Left hindlimb (tissue), 1 donor: Measurements from ENCODE around the gene LFNG.
"Not testable (repeated sequence)": the region's sequence is repeated elsewhere in the genome, so short reads cannot be mapped to it uniquely, and the experiment has no call there.

Experiments
- DNase-seq: peaks from one replicate; pipeline ENCODE4 v3.0.0-alpha.2; 2018

Gene LFNG

DNA sequence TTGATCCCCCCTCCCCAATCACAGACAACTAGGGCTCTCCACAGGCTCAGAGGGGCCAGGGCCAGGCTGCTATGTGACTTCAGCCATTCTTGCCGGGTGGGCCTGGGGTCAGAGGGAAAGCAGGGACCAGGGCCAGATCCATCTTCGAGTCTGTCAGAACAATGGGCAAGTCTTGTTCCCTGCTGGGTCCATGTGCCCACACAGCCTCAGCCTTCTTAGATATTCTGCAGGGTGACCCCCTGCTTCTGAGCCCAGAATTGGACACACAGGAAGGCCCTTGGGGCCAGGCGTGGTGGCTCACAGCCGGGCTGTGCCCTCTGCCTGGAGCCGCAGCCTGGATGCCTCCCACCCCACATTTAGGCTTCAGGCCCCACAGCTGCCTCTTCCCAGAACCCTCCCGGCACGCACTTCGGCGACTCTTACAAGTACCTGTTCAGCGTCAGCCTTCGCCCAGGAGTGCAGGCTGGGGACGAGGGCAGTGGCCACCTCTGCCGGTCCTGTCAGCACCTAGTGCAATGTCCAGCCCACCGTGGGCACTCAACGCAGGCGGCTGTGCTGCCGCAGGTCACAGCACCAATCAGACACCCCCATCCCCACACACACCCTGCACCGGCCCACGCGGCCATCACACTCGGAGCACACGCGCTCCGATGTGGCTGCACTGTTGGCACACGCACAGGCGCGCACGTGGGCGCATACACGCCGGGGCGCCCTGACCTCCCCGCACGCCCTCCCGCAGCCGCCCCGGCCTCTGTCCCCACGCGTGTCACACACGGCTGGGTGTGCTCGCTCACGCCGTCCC, 11.6 kb downstream of the LFNG start:
- peak; percentile 32 for DNase-seq

DNA sequence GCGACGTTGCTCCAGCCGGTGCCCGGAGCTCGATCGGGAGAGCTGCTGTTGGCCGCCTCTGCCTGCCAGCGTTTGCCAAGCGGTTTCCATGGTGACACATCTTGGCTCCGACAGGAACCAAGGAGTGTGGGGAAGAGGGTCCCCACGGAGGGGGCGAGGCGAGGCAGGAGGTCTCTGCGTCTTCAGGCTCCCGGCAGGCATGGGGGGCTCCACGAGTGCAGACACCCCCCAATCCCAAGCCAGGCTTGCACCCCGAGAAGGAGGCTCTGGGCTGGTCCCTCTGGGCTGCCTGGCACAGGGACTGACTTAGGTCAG, 12.2 kb downstream of the LFNG start:
- DNase-seq = peak; percentile 45

DNA sequence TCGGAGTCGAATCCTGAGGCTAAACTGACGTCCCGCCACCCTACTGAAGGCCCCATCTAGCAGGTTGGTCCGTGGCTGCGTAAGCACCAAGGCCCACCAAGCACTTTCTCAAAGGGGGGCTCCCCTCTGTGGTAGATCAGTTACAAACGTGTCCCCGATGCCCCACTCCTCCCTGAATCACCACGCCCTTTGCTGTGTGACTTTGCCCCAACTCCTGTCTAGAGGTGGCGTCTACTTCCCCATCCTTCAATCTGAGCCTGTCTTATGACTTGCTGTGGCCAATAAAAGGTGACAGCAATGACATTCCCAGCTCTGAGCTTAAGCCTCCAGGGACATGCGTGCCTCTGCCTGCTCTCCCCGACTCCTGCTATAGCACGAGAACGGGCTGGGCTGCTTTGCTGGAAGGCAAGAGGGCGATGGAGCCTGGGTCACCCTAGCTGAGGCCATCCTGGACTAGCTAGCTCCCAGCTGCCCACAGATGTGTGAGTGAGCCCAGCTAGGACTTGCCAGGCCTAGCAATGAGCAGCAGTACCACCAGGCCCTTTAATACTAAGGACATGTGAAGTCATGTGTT, 12.7 kb downstream of the LFNG start:
- peak; percentile 9 for DNase-seq

DNA sequence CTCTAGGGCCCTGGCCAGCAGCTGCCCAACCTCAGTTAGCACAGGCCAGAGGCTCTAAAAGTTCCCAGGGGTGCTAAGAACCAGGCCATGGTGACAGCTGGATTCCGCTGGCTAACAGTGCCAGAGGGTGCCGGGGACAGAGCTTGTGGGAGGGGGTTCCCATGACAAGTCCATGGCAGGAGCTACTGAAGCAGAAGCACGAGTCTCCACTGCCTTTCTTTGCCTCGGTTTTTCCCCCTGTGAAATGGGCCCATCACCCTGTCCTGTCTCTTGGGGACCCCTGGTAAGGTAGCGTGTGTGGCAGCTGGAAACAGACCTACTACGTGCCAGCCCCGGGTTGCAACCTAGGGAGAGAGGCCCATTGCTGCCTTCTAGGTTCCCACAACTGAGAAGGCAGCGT, 13.2 kb downstream of the LFNG start:
- not testable (repeated sequence) for DNase-seq

DNA sequence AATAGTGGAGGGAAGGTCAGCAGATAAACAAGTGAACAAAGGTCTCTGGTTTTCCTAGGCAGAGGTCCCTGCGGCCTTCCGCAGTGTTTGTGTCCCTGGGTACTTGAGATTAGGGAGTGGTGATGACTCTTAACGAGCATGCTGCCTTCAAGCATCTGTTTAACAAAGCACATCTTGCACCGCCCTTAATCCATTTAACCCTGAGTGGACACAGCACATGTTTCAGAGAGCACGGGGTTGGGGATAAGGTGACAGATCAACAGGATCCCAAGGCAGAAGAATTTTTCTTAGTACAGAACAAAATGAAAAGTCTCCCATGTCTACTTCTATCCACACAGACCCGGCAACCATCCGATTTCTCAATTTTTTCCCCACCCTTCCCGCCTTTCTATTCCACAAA, 14.0 kb downstream of the LFNG start:
- not testable (repeated sequence) for DNase-seq

DNA sequence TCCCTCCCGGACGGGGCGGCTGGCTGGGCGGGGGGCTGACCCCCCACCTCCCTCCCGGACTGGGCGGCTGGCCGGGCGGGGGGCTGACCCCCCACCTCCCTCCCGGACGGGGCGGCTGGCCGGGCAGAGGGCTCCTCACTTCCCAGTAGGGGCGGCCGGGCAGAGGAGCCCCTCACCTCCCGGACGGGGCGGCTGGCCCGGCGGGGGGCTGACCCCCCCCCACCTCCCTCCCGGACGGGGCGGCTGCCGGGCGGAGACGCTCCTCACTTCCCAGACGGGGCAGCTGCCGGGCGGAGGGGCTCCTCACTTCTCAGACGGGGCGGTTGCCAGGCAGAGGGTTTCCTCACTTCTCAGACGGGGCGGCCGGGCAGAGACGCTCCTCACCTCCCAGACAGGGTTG, 14.6 kb downstream of the LFNG start:
- DNase-seq = not testable (repeated sequence)

DNA sequence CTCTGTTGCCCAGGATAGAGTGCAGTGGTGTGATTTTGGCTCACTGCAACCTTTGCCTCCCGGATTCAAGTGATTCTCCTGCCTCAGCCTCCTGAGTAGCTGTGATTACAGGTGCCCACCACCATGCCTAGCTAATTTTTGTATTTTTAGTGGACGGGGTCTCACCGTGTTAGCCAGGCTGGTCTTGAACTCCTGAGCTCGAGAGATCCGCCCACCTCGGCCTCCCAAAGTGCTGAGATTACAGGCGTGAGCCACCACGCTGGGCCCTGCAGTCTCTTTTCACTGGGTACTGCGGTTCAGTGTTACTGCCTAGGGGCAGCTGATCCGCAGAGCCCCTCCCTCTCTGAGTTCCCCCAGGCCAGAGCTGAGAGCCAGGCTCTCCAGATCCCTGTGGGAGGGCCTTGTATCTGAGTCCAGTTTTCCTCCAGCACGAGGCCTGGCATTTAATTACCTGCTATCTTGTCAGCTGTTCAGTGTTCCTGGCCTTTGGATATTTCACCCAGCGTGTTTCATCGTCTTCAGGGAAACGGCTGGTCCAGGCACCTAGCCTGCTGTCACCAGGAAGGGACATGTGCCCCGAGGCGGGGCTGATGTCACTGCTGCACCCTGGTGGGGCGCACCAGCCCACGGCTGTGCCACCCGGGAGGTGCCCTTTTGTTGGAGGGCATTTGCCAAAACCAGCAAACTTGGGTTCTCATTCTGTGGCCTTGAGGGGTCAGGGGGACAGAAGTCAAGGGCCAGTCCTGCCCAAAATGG, 16.5 kb downstream of the LFNG start:
- DNase-seq = not testable (repeated sequence)

DNA sequence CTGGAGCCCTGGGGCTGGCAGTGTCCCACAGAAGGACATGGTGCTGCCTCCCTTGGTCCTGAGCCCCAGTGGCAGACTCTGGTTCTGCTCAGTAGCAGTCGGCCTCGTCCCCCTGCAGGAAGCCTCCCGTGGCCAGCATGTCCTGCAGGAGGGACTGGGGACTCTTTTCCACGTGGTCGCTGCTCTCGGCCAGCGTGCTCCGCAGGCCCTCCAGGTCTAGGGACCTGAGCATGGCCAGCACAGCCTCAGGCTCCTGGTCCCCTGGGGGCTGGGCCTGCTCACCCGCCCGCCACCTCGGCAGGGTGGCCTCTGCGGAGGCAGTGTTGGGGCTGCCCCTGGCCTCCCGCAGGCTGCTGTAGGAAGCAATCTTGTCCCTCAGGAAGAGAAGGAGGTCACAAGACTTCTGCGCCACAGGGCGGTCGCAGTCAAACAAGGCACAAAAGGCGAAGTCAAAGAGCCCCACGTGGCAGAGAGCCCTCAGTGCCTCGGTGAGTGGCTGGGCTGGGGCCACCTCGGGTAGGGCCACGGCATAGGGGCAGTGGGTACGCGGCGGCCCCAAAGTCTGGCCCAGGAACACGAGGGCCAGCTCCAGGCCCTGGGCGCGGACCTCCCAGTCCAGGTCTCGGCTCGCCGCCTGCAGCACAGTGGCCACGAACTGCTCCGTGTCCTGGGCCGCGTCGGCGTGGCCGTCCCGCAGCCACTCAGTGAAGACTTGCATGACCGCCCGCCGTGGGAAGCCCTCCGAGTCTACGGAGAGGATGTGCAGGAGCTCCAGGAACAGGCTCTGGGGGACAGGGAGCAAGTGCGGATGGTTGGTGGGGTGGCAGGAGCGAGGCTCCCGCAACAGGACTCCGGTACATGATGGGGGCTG, 18.6 kb downstream of the LFNG start:
- DNase-seq = peak; percentile 23

DNA sequence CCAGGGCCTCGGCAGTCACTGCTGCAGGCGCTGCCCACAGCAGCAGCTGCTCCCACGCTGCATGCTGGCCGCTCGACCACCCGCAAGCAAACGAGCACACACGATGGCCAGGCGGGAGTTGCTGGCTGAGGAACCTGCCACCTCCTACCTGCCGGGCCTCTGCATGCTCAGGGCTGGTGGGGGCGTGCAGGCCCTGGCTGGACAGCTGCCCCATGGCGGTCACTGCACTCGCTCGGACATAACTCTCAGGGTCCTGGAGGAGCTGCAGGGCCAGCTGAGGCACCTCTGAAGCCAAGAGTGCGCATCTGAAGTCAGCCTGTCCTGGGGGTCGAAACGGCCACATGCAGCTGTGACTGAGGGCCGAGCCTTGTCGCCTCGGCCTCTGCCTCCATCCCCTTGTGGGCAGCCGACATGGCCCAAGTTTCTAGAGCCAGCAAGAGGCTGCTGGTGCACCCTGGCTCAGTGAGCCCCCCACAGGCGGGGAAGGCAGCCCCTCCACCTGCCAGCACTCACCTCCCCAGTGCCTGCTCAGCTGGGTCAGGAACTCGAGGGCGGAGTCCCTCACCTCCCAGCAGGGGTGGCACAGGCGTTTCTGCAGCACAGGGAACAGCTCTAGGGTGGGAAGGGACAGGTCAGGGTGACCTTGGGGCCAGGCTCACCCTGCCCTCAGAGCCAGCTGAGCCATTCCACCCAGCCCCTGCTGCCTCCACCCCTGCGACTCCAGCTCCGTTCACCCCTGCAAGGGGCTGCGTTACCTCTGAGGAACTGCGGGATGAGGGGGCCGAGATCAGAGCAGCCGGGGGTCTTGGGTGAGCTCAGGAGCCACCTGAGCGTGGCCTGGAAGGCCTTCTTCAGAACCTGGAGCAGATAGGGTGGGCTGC, 19.7 kb downstream of the LFNG start:
- peak; percentile 26 for DNase-seq

DNA sequence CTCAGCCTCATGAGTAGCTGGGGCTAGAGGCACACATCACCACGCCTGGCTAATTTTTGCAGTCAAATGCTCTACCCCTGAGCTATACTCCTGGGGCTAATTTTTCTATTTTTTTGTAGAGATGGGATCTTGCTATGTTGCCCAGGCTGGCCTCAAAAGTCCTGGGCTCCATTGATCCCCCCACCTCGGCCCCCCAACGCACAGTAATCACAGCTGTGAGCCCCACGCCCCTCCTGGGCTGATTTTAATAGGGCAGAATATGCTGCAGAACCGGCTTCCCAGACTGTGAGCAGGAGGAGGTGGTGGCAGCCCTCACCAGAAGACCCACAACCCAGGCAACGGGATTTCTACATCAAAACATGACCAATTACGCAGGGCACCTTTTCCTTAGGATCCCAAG, 20.6 kb downstream of the LFNG start:
- no peak for DNase-seq

DNA sequence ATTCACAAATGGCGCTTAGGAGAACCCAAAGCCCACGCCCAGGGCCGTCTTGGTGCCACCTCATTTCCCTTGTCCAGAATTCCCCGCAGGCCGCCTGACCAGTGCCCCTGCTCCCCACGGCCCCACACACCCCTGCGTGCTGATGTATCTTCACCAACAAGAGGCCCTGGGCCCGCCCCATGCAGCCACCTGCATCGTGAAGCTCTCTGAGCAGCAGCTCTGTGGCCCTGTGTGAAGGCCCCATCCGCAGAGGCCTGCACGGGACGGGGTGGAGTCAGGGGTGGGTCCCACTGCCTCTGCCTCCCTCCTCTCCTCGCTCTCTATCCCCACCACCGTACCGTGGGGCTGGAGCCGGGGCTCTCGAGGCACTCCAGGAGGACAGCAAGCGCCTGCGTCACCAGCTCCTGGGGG, 21.1 kb downstream of the LFNG start:
- peak; percentile 24 for DNase-seq

DNA sequence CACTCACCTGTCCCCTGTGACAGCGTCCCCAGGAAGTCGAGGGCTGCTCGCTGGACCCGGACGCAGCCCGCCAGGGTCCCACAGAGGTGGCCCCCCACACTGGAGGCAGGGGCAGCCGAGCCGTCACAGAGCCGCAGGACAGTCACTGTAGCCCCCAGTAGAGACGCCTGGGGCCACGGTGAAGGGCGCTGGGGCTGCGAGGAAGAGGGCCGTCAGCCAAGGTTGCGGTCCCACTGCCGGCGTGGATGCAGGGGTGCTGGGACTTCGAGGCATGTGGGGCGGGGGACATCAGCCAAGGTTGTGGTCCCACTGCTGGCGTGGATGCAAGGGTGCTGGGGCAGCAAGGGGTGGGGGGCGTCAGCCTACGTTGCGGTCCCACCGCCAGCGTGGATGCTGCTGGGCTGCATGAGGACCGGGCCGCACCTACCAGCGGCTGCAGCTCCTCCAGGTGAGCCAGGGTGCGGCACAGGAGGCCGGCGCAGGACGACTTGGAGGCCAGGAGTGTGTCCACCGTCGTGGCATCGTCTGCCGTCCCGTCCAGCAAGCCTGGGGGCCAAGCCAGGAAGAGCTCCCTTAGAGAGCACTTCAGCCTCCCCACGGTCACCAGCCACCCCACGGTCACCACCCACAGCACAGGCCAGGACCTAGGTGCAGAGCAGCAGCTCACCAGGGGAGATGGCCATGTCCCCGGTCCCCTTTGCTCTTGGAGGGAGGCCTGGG, 21.9 kb downstream of the LFNG start:
- peak; percentile 31 for DNase-seq

DNA sequence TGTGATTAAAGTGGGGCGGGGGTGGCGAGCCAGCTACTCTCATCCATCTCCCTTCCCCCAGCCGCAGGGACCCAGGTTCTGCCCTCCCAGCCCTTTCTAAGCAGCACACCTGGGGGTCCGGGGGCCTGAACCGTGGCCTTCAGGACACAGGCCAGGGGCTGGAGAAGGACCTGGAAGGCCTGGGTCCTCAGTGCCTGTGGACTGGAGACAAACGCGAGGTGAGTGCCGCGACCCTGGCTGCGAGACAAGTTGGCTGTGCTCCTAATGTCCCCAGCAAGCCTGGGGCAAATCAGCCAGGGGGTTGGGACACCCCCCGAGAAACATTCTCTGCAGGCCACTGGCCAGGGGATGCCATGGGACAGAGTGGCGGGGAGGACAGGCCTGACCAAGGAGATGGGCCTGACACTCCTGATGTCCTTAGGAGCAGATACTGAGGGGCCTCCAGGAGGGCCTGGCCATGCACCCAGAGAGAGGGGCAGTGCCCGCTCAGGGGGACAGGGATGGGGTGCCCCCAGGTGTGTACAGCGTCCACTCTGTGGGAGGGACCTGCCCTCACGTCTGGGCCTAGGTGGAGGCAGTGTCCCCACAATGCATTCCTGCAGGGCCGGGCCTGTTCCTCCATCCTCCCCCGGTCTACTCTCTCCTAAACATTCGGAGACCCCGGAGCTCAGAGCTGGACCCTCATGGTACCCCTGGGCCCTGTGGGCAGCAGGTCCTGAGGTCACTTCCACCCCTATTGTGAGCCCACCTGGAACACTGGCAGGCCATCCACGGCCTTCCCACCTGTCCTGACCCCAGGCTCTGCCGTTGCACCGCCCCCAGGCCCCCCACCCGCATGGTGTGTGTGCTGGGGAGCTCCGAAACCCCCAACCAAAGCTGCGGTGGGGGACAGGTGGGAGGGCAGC, 22.7 kb downstream of the LFNG start:
- peak; percentile 27 for DNase-seq

DNA sequence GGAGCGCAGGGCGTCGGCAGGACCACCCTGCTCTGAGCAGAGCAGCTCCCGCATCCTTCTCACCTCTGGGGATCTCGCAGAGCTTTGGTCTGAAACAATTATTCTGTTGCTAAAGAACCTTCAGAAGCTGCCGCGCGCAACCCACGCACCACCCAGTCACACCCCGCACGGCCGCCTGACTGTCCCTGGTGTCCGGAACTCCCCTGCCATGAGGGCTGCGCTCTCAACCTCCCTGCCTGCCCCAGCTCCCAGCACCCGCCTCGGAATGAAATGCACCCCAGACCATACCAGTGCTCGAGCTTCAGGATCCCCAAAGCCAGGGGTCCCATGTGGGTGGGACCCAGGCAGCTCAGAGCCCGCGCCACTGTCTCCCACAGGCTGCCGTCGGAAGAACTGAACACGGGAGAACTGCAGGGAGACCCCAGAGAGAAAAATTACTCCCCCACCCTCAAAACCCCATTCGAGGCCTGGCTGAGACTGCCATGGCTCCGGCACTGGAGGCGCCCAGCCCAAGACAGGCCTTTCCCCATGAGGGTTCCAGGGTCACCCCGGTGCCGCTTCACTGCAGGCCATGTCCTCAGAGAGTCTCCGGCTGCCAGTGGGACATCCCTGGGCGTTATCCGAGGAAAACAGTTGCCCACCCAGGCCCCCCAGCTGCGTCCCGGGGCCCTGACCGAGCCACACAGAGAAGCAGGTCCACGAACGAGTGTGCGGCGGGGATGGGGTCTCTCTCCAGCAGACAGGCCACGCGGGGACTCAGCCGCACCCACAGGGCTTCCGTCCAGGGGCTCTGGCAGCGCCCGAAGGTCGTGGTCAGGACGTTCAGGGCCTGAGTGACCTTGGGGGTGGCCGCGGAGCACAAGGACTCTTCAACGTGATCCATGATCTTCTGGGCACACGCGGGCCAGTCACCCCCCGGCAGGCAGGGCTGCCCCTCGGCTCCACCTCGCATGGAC, 23.6 kb downstream of the LFNG start:
- peak; percentile 34 for DNase-seq

DNA sequence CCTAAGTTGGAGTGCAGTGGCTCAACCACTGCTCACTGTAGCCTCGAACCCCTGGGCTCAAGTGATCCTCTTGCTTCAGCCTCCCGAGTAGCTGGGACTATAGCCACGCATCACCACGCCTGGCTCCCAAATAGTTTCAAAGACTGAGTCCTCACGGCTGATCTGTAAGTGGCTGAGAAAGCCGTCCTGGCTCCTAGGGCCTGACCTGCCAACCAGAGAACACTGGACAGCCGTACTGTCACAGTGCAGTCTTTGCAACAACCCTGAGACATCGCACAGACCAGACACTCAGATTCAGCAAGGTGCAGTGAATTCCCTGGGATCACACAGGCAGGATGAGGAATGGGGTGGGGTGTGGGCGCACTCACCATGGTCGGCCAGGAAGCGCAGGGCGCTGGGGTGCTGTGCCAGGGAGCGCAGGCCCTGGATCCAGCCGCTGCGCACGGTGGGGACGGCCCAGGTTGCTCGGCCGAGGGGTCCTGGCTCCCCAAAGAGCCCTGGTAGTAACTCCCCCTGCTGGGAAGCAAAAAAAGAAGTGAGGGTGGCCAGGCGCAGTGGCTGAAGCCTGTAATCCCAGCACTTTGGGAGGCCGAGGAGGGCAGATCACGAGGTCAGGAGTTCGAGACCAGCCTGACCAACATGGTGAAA, 25.1 kb downstream of the LFNG start:
- DNase-seq = peak; percentile 12

DNA sequence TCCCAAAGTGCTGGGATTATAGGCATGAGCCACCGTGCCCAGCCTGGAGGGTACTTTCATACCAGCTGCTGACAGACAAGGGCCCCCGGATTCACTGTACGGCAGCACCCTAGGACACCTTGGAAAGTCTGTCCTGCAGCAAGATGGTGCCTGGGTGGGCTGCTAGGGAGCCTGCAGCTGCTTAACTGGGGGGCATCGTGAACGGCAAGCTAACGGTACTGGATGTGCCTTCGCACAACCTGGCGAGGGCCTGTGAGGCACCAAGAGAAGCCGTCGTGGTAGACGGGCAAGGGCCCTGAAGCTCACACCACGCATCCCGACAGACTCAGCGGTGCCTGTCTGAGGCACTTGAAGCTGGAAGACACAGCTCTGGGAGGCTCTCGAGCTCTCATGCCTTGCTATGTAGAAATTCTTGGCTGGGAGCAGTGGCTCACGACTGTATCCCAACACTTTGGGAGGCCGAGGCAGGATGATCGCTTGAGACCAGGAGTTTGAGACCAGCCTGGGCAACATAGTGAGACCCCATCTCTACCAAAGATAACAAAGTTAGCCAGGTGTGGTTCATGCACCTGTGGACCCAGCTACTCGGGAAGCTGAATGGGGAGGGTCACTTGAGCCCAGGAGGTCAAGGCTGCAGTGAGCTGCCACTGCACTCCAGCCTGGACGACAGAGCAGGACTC, 26.3 kb downstream of the LFNG start:
- peak; percentile 26 for DNase-seq

DNA sequence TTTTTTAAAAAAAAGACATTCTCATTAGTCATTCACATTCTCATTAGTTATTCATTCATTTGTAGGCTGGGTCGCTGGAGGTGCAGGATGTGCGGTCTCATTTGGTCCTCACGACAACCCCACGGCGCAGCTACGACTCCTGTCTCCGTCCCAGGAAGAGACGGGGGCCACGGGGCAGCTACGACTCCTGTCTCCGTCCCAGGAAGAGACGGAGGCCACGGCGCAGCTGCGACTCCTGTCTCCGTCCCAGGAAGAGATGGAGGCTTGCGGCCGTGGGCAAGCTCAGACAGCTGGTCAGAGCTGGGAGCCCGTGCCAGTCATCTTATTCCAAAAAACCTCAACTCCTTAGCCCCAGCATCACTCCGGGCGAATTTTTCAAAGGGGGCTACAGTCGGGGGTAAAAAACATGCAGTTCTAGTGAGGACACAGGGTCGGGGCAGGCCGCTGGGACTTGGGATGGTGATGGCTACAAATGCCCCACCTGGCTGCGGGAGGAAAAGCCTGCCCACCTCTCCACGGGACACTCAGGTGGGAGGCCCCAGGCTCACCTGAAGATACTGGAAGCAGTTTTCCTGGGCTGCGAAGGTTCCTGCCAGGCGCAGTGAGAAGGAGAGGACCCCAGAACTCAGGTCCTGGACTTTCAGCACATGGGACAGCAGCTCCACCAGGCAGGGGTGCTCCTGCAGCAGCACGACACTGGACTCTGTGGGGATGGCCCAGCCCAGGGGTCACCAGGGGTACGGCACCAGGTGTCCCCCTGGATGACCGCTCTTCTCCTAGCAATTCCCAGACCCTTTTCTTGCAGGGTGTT, 27.4 kb downstream of the LFNG start:
- no peak for DNase-seq
